Measurements from ENCODE around the gene CAMP. TPM values are rescaled to one million over a fixed set of nuclear protein-coding genes. Genes with fewer than 3 reads are reported as not detected.

CAMP gene
- polyA plus RNA-seq, 1 of the 3 experiments (the other 2 are of a cell fraction), result not detected

DNA sequence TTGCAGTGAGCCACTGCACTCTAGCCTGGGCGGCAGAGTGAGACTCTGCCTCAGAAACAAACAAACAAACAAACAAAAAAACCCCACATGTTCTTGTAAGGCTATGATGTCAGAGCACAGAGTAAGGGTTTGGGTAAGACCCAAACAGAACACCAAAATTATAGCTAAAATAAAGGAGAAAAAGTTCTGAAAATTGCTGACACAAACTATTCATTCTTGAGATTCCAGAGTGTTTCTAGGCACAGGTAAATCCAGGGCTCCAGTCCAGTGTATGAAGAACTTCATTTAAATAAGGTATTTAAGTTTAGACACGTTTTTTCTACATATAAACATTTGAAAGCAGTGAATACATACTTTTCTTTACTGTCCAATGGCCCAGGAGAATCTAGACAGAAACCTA is 39.0 kb upstream of the CAMP start:
- ChIA-PET POLR2A (no interaction called here), CTCF (interaction anchor here (0.7 to 1.6 kb wide), 2 partner anchors 252 to 662 kb away, joined by 3 to 8 read pairs; no protein-coding TSS in a partner anchor)
- no peak overlapping the region for H3K9ac ChIP-seq
- TF ChIP-seq, protein P1, sequence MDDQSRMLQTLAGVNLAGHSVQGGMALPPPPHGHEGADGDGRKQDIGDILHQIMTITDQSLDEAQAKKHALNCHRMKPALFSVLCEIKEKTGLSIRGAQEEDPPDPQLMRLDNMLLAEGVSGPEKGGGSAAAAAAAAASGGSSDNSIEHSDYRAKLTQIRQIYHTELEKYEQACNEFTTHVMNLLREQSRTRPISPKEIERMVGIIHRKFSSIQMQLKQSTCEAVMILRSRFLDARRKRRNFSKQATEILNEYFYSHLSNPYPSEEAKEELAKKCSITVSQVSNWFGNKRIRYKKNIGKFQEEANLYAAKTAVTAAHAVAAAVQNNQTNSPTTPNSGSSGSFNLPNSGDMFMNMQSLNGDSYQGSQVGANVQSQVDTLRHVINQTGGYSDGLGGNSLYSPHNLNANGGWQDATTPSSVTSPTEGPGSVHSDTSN (IDR thresholded peaks at IDR 0.05), result no peak
- no peak for TF ChIP-seq RAD21 (IDR thresholded peaks at IDR 0.05; ENCODE audit: low read length)
- TF ChIP-seq EP300 (IDR thresholded peaks at IDR 0.05; ENCODE audit: borderline replicate concordance in 1 of 2, low read depth in 1 of 2, low read length in 1 of 2), result no peak
- no peak for TF ChIP-seq GABPA (IDR thresholded peaks at IDR 0.05; ENCODE audit: low read depth)
- TF ChIP-seq, protein P2, sequence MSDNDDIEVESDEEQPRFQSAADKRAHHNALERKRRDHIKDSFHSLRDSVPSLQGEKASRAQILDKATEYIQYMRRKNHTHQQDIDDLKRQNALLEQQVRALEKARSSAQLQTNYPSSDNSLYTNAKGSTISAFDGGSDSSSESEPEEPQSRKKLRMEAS (IDR thresholded peaks at IDR 0.05; ENCODE audit: low read depth), result no peak
- no peak for TF ChIP-seq YY1 (IDR thresholded peaks at IDR 0.05; ENCODE audit: low read depth)
- TF ChIP-seq JUND (IDR thresholded peaks at IDR 0.05), result no peak
- TF ChIP-seq FOSL2 (IDR thresholded peaks at IDR 0.05; ENCODE audit: borderline replicate concordance, low read depth), result no peak
- TF ChIP-seq TAF1 (IDR thresholded peaks at IDR 0.05; ENCODE audit: borderline replicate concordance, low read depth, low read length), result no peak
- TF ChIP-seq FOXM1 (IDR thresholded peaks at IDR 0.05; ENCODE audit: low read depth), result no peak
- no peak for TF ChIP-seq SIN3A (IDR thresholded peaks at IDR 0.05; ENCODE audit: borderline replicate concordance, low read depth, low read length)
- no peak for TF ChIP-seq EZH2phosphoT487 (IDR thresholded peaks at IDR 0.05; ENCODE audit: borderline replicate concordance, low read depth)
- TF ChIP-seq SMC3 (IDR thresholded peaks at IDR 0.05; ENCODE audit: low read depth, low read length), result no peak
- no peak for TF ChIP-seq RCOR1 (IDR thresholded peaks at IDR 0.05; ENCODE audit: low read length)
- TF ChIP-seq, protein P3, sequence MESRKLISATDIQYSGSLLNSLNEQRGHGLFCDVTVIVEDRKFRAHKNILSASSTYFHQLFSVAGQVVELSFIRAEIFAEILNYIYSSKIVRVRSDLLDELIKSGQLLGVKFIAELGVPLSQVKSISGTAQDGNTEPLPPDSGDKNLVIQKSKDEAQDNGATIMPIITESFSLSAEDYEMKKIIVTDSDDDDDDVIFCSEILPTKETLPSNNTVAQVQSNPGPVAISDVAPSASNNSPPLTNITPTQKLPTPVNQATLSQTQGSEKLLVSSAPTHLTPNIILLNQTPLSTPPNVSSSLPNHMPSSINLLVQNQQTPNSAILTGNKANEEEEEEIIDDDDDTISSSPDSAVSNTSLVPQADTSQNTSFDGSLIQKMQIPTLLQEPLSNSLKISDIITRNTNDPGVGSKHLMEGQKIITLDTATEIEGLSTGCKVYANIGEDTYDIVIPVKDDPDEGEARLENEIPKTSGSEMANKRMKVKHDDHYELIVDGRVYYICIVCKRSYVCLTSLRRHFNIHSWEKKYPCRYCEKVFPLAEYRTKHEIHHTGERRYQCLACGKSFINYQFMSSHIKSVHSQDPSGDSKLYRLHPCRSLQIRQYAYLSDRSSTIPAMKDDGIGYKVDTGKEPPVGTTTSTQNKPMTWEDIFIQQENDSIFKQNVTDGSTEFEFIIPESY (IDR thresholded peaks at IDR 0.05; ENCODE audit: borderline replicate concordance, low read depth), result no peak
- no peak for TF ChIP-seq RFX5 (IDR thresholded peaks at IDR 0.05; ENCODE audit: low read length)
- H3K4me1 ChIP-seq (ENCODE audit: control insufficient read depth in 1 of 2, insufficient read depth in 2 of 2, low read depth in 1 of 2, low read length in 1 of 2), result peaks cover 0 to 12% of the 10 kb centered on the region in 2 experiments; a peak in 1 of 4 replicates
- H3K4me2 ChIP-seq, result no peak overlapping the region
- no peak overlapping the region for H2AFZ ChIP-seq (ENCODE audit: low read depth)
- no peaks in the 10 kb centered on the region for H4K20me1 ChIP-seq (ENCODE audit: insufficient read depth)
- no peaks in the 10 kb centered on the region for H3K27me3 ChIP-seq (ENCODE audit: insufficient read depth)
- H3K27ac ChIP-seq (ENCODE audit: low read depth in 2 of 2, low read length in 1 of 2), result no peak overlapping the region
- H3K9me3 ChIP-seq, result no peaks in the 10 kb centered on the region
- no peaks in the 10 kb centered on the region for H3K9me2 ChIP-seq
- no peak overlapping the region for H3K4me3 ChIP-seq (ENCODE audit: low read depth in 2 of 2, low read length in 1 of 2)
- peaks cover 48 to 52% of the 10 kb centered on the region in 2 experiments for H3K36me3 ChIP-seq (replicated peaks in 1 of 2; ENCODE audit: control insufficient read depth in 1 of 2, insufficient read depth in 2 of 2, low read length in 1 of 2)
- WGBS (ENCODE audit: low lambda C conversion rate), result 67% methylated on average over 2 of the region's 2 CpGs
- H3K79me2 ChIP-seq (ENCODE audit: insufficient read depth), result peaks cover 51% of the 10 kb centered on the region
- no peaks in the 10 kb centered on the region for H3F3A ChIP-seq (replicated peaks; ENCODE audit: insufficient read depth)
- DNase-seq, result no peak

Data from SK-N-SH (cell line).